HL-60 (cell line): ENCODE data around the gene POLE4.

Experiments
- DNase-seq, 2 experiments: peaks; one replicate each; pipeline ENCODE4 v3.0.0-alpha.2; 2010 to 2020; ENCODE audit warnings: low read depth in 1 of 2, low spot score in 1 of 2
- H3K27ac ChIP-seq: fragments of 250-450 bp; sonication (Bioruptor Pico); replicated peaks from 2 replicates; pipeline ENCODE4 v1.5.1; 2020; ENCODE audit warnings: mild to moderate bottlenecking, moderate library complexity
- H3K27me3 ChIP-seq: fragments of 250-450 bp; sonication (Bioruptor Pico); 2 replicates; pipeline ENCODE4 v1.5.1; 2021; ENCODE audit warnings: mild to moderate bottlenecking, moderate library complexity; ENCODE audit not compliant: insufficient read depth, poor library complexity, severe bottlenecking
- H3K4me3 ChIP-seq: replicated peaks from 2 replicates; pipeline ENCODE4 v1.5.1; 2011; ENCODE audit warnings: mild to moderate bottlenecking, control low read depth, low read length; ENCODE audit not compliant: insufficient read depth
- CTCF ChIP-seq: IDR thresholded peaks from one replicate; pipeline ENCODE4 v1.5.1; 2011; ENCODE audit warnings: low read length, control low read depth, inconsistent platforms; ENCODE audit not compliant: insufficient read depth
- GABPA ChIP-seq: IDR thresholded peaks from 2 replicates; pipeline ENCODE4 v1.6.1; 2012; ENCODE audit warnings: low read depth
- POLR2AphosphoS5 ChIP-seq: IDR thresholded peaks from 2 replicates; pipeline ENCODE4 v1.6.1; 2012; ENCODE audit warnings: low read depth
- REST ChIP-seq: IDR thresholded peaks from 2 replicates; pipeline ENCODE4 v1.6.1; 2012; ENCODE audit warnings: low read depth; ENCODE audit not compliant: insufficient replicate concordance
- SPI1 ChIP-seq: IDR thresholded peaks from 2 replicates; pipeline ENCODE4 v1.6.1; 2012; ENCODE audit warnings: low read depth, mild to moderate bottlenecking, borderline replicate concordance

POLE4 gene

GRCh38 chr2:75003276-75003675, 44.8 kb downstream of the POLE4 start:
- H3K27ac ChIP-seq: no peak overlapping the region
- no peak overlapping the region for H3K4me3 ChIP-seq
- no peaks in the 10 kb centered on the region for H3K27me3 ChIP-seq
- DNase-seq: no peak
- TF ChIP-seq REST (no peak), CTCF (no peak), POLR2AphosphoS5 (no peak), SPI1 (no peak)

GRCh38 chr2:75003773-75004172, 45.3 kb downstream of the POLE4 start:
- TF ChIP-seq SPI1 (no peak), GABPA (no peak), CTCF (no peak), REST (no peak), POLR2AphosphoS5 (no peak)
- Histone ChIP-seq H3K27ac (no peak overlapping the region), H3K27me3 (no peaks in the 10 kb centered on the region), H3K4me3 (no peak overlapping the region)
- DNase-seq: no peak

GRCh38 chr2:75006041-75006440, 47.6 kb downstream of the POLE4 start:
- TF ChIP-seq GABPA (no peak), SPI1 (no peak), REST (no peak), POLR2AphosphoS5 (no peak), CTCF (no peak)
- no peak for DNase-seq
- Histone ChIP-seq H3K4me3 (no peak overlapping the region), H3K27me3 (no peaks in the 10 kb centered on the region), H3K27ac (no peak overlapping the region)
